Stimulated activated CD8-positive, alpha-beta memory T cell treated with anti-CD3 and anti-CD28 coated beads, Interleukin-12 subunit alpha, Interleukin-12 subunit beta, amount 100 ng/mL, for 4 hours (primary cell): ENCODE measurements around the gene SLC16A12.

Experiments
- DNase-seq: peaks from one replicate; pipeline ENCODE4 v3.0.0-alpha.2; 2020; ENCODE audit warnings: low read depth

Gene SLC16A12, protein sequence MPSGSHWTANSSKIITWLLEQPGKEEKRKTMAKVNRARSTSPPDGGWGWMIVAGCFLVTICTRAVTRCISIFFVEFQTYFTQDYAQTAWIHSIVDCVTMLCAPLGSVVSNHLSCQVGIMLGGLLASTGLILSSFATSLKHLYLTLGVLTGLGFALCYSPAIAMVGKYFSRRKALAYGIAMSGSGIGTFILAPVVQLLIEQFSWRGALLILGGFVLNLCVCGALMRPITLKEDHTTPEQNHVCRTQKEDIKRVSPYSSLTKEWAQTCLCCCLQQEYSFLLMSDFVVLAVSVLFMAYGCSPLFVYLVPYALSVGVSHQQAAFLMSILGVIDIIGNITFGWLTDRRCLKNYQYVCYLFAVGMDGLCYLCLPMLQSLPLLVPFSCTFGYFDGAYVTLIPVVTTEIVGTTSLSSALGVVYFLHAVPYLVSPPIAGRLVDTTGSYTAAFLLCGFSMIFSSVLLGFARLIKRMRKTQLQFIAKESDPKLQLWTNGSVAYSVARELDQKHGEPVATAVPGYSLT

DNA sequence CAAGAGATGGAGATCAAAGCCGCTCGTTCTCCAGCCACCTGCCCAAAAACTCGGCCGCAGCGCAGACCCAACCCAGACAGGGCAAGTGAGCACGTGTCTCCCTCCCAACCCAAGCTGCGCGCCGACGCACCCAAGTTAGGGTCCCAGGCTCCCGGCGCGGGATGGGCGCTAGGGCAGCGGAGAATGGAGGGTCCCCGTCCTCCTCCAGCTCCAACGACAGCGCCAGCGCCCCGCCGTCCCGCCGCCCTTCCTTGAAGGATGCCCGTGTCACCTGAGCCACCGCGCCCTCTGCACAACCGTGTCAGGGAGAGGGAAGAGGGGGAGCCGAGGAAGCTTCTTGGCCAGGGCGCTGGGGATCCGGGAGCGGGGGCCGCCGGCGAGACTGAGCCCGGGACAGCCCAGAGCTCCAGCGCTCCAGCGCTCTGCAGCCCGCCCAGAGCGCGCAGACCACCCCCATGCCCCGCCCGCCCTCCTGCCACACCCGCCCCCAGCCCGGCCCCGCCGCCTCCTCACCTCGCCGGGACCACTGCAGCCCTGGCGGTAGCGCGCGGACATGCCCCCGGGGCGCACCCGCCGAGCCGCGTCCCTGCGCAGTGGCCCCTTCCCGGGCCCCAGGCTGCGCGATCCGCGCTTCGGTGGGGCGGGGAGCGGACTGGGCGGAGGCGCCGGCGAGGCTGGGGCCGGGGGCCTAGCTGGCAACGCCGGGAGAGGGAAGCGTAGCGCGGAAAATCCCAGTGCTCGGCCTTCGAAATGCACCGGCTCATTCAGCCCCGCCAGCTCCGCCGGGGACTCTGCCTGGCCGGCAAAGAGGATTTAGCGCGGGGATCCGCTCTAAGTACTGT lies at the start of gene SLC16A12:
TSS of gene SLC16A12 (minus strand) at position 424 of the 842 bp plus-strand sequence. CDS start 73,016 bp downstream, outside the sequence.
- no peak for DNase-seq

DNA sequence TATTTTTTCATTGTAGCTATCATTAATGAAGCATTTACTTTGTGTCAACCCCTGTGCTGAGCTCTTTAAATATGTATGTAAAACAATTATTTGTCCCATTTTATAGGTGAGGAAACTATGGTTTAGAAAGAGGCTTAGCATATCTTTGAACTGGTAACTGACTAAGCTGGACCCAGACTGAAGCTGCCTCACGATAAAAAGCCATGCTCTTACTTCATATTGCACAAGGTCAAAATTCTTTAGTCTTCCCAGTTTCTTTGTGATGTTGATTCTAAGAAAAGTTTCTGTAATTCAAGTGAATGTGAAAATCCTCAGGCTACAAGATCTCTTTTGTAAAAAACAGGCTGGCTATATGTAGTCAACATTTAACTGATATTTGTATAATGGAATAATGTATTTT lies 46.6 kb upstream of the SLC16A12 start:
- no peak for DNase-seq

DNA sequence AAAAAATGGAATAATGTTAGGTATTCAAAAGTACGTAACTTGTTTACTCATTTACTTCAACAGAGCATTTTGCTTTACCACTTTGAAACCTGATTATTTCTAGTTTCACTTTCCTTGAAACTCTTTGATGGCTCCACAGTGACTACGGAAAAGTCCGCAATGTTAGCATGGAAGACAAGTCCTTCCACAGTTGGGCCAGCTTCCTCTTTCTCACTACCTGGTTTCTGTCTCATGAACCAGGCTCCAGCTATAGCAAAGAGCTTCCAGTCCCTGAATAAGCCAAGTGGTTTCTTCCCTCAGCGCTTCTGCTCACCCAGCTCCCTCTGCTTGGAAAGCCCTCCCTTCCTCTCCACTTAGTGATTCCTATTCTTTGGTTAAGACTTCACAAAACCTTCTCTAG lies 44.8 kb upstream of the SLC16A12 start:
- DNase-seq = no peak

DNA sequence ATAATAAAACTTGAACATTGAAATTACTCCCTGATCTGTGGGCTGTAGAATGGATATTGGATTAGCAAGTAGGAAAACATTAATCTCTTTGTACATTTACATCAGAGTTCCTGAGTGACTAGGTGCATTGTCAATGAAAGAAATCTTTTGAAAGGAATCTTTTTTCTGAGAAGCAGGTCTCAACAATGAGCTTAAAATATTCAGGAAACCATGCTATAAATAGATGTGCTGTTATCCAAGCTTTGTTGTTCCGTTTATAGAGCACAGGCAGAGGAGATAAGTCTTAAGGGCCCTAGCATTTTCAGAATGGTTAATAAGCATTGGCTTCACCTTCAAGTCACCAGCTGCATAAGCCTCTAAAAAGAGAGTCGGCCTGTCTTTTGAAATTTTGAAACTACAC lies 41.3 kb upstream of the SLC16A12 start:
- no peak for DNase-seq

DNA sequence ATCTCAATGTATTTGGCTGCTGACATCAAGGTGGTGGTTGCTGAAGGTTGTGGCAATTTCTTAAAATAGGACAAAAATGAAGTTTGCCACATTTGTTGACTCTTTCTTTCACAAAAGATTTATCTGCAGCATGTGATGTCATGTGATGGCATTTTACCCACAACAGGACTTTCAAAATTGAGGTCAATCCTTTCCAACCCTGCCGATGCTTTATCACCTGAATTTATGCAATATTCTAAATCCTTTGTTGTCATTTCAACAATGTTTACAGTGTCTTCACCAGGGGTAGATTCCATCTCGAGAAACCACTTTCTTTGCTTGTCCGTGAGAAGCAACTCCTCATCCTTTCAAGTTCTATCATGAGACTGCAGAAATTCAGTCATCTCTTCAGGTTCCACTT lies 40.6 kb upstream of the SLC16A12 start:
- no peak for DNase-seq

DNA sequence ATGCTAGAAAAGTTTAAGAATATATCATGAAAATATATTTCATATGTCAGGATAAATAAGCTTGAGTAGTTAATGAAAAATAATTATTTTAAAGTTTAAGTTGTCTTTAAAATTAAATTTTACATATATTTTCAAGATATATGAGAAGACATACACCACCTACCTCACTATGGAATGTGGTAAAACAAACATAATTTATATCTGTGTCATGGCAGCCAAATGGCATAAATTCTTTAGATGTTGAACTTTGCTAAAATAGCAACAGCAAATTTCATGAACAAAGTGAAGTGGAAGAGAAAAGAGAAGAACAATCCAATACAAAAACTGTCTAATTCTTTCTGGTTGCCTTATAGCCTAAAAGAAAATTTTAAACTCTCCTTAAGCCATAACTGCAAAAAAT lies 39.6 kb upstream of the SLC16A12 start:
- DNase-seq = no peak

DNA sequence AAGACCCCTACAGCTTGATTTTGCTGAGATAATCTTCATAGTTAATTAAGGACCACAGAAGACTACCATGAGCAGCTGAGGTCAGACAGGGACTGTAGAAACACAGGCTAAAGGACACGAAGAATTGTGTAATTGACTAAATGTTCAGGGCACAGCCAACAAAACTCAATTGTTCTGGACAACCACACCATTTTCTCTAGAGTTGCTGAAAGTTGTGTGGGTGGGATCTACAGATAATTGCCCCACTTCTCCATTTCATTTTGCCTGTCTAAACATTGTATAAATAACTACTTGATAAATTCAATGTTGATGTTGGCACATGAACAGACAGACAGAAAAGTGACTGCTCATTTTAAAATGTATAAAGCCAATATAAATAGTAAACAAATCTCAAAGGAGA lies 39.0 kb upstream of the SLC16A12 start:
- no peak for DNase-seq

DNA sequence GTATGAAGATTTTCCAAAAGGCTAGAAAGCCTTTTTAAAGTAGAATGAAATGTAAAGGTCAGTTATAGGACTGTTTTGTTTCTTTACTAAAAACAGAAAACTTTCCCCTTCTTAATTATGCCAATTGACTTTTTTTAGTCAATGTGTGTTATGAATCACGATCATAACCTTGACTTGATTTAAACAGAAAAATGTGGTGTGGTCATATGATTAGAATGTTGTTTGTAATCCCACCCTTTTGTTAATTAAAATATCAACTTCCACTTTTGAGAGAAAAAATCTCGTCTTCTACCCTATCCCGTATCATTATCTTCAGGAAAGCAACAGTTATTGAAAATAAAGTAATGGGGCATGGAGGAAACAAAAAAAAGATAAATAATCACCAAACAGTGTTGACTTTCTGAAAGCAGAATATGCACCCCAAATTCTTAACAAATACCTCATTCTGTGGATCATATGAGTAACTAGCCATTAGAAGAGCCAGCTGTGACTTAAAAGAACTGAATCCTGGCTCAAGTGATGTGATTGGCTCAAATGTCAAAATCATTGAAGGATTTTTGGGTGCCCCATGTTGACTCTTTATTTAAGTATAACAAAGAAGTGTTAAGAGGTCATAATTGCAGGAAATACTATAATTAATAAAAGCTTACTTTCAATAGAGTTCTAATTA lies 32.3 kb upstream of the SLC16A12 start:
- DNase-seq = no peak

DNA sequence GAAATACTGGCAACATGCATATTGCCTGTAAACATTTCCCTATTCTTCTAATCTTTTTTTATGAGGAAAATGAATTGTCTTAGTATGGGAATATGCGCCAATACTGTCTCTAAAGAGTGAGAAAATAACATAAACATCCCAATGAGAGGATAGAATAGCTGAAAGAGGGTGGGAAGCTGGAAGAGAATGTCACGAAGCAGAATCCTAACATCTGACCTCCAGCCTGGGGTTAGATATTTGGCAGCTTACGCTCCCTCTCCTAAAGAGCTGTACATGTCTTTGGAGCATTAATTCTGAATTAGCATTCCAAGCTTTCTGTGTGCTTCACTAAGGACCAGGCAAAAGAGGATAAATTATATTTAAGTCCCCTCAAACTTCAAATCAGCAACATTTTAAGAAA lies 31.6 kb upstream of the SLC16A12 start:
- no peak for DNase-seq

DNA sequence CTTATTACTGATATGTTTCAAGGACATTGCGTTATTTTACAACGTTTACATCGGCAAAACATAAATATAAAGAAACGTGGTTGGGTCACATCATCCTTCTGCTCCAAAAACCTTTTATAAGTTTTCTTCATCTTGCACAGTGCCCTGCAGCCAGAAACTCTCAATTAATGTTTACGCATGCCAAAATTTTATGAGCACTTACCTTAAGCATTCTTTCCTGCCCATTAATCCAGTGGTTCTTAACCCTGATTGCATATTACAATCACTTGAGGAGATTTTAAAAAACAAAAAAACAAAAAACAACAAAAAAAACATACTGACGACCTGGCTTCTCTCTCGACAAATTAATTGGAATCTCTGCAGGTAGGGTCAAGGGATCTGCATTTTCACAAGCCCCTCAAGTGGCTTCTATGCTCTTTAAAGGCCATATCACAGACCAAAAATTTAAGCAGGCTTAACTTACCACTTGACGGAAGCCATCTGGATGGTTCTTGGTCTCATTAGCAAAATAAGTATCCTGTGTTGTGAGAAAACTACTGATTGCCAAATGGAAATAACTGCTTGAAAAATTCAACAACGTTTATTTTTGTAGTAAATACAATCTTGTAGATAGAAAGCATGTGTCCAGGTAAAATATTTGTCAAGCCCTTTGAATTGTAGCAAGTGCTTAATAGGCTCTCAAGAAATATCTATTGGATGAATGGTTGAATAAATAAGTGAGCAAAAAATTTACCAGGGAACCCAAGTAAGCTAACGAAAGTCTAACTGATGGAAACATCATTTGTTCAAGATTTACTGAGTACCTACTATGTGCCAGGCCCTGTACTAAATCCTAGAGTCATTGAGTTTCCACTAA lies 30.9 kb upstream of the SLC16A12 start:
- no peak for DNase-seq

DNA sequence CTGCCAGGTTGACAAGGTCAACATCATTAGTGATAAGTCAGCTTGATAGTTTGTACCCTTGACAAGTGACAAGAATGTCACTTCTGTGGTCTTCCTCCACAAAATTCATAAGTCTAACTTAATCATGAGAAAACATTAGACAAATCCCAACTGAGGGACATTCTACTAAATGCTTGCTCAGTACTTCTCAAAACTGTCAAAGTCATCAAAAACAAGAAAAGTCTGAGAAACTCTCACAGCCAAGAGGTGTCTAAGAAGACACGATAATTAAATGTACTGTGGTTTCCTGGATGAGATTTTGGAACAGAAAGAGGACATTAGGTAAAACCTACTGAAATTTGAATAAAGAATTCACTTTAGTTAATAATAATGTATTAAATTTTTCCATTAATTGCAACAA lies 29.8 kb upstream of the SLC16A12 start:
- no peak for DNase-seq

DNA sequence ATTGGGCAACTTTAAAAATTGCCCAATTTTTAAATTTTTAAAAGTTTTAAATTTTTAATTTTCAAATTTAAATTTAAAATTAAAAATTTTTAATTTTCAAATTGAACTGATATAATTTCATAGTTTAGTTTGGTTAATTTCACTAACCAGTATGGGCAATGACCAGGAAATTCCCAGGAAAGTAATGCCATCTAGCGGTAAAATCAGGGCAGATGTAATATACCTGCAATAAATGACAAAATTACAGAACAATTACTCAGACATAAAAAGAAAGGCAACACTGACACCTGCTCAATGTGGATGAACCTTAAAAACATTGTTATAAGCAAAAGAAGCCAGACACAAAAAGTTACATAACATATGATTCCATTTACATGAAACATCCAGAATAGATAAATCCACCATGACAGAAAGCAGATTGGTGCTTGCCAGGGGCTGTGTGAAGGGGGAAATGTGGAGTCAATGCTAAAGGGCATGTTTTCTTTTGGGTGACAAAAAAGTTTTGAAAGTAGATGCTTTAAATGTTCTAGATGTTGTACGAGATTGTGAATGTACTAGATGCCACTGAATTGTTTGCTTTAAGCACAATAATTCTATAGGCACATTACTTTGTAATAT lies 28.6 kb upstream of the SLC16A12 start:
- no peak for DNase-seq

DNA sequence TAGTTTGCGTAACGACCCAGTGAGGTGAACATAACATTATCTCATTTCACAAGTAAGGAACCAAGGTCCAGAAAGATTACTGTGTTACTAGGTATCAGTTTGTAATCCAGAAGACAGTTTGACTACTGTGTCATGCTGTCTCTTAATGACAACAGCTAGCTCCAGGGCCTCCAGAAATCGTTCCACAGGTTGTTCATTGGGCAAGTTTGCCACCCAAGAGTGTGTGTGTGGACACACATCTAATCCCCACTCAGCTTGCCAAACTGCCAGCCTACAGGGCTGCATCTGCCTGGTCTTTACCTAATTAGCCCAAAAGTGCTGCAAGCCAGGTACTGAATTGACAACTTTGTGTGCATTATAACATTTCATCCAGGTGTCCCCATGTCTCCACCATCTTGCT lies 27.9 kb upstream of the SLC16A12 start:
- no peak for DNase-seq

DNA sequence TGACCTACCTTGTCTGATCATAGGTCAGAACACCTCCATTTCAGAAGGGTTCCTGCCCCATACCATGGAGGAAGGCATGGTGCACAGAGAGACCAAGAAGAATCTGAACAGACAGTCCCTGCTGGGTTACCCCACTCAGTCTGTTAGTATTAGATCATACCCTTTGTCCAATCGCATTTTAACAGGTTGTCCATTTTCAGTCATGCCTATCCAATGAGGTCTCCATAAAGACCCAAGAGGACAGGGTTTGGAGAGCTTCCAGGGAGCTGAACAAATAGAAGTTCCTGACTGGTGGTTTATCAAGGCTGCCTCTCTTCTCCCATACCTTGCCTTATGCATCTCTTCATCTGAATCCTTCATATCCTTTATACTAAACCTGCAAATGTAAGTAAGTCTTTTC lies 21.2 kb upstream of the SLC16A12 start:
- DNase-seq = no peak

DNA sequence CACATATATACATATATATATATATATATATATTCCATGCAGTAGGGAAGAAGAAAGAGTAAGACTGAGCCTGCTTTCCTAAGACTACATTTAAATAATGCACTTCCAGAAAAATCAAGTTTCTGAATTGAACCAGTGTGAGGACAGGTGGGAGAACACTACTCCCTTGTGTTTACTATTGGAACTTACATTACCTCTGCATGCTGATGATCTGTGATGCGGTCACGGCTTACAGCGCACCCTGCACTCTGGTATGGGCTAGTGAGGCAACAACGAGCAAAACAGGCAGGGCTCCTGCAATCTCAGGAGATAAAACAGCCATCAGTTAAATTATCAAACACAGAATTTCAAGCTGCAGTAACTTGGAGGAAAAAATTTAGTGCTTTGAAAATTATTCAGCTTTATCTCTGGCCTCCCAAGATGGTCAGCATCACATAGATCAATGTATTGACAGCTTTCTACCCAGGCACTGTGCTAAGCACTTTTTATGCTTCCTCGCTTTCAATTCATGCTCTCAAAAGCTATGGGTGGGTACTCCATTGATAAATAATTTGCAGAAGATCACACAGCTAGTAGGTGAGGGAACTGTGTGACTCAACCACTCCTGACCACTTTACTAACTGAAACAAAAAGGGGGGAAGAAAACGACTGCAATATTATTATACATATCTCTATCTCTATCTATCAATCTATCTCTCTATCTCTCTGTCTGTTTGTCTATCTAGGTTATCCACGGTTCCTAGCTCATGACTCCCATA lies 20.5 kb upstream of the SLC16A12 start:
- no peak for DNase-seq

DNA sequence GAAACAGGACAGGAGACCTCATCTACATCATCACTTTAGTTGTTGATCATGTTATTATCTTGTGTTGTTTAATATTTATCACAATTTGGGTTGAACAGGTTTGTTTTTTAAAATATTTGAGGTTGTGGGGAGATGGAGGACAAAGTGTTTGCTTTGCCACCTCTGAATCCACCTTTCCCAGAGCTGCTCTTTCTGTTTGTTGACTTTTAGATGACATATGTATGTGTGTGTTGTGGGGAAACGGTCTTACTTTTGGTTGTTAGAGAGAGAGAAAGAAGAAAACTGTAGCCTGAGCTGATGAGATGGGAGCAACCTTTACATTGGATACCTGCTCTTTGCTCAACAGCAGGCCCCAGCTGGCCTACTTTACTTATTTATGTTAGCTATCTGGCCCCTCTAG lies 19.0 kb upstream of the SLC16A12 start:
- no peak for DNase-seq

DNA sequence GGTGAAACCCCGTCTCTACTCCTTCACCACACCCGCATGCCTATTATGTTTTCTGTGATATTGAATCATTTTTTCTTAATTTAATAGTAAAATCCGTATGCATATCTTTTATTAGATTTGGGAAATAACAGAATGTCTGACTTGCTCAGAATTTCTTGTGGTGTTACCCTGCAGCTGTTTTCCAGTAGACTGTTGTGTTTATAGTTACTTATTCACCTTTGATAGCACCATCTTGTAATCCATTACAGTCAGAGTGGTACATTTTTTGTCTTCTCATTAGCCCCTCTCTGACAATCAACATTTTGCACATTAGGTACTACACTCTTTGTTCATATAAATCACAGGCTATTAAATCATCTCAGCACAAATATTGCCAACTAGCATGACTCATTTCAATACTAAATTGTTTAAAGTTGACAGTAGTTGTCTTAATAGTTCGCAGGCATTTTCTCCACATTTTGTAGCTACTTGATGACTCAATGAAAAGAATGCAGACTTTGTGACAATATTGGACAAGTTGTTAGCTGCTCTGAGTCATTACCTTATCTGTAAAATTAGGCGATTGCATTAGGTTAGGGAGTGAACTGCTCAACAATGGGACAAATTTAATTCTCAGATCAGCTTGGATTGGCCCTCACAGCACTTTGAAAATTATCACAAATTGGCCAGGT lies 17.8 kb upstream of the SLC16A12 start:
- DNase-seq = no peak

DNA sequence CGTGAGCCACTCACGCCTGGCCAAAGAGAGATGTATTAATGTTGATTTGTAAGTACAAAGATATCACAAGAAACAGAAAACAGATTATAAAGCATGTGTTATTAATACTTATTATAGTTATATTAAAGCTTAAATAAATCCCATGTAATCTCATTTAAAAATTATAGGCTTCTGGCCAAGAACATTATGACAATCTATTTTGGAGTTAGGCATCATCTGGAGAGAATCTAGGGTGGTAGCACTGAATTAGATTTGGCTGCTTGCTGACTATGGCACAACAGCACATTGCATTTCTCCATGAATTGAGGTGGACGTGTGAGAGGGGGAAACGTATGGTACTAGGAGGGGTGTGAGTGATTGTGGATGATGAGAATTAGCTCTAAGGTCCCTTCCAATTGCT lies 16.8 kb upstream of the SLC16A12 start:
- no peak for DNase-seq

DNA sequence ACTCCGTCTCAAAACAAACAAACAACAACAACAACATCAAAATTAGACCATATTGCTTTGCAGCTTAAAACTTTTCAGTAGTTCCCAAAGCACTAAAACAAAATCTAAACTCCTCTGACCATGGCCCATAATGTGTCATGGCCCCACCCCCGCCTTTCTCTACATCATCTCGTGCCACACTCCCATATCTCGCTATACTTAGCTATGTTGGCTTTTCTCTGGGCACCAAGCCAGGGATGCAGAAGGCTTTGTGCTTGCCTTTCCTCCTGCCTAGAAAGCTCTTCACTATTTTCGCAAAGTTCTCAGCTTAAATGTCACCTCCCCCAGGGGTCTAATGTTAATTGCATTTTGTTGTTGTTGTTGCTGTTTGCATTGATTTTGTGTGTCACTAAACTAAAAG lies 15.1 kb upstream of the SLC16A12 start:
- no peak for DNase-seq

DNA sequence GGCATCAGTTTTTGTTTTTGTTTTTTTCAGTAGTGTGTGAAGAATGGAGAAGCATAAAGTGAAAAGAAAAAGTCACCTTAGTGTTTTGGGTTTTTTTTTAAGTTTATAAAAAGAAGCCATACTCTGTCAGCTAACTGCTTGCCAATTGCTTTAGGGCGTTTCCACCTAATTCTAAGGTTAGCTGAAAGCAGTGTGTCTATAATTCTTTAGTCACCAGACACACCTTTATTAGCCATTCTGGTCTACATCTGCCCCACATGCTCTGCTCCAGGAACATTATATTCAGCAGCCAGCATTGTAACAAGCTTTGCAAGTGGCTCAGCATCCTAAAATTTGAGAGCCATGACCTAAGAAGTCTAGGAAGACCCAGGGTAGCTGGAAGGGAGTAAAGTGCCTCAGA lies 14.1 kb upstream of the SLC16A12 start:
- DNase-seq = no peak
